Stomach (tissue), 4 donors: ENCODE measurements around the gene RHD.

ENCODE experiments used
- EP300 ChIP-seq: sonication (generic); formaldehyde crosslinking; IDR thresholded peaks from one replicate; pipeline ENCODE4 v1.6.1; 2017; ENCODE audit warnings: antibody characterized with exemption
- POLR2A ChIP-seq, 4 donors: fragments of 450-650 bp; IDR thresholded peaks; one replicate each; pipeline ENCODE4 v1.6.1; 2016; ENCODE audit warnings: antibody characterized with exemption in 4 of 4, control low read depth in 2 of 4, mild to moderate bottlenecking in 1 of 4, moderate library complexity in 1 of 4
- POLR2AphosphoS5 ChIP-seq, 3 donors: sonication (generic); formaldehyde crosslinking; IDR thresholded peaks; one replicate each; pipeline ENCODE4 v1.6.1; 2016; ENCODE audit warnings: antibody characterized with exemption in 3 of 3
- TF ChIP-seq, protein P1 (sequence below), 7 experiments: fragments of 450-650 bp in 4 of 7; fragments of 200-600 bp in 3 of 7; sonication (generic) in 3 of 7; IDR thresholded peaks; one replicate each; pipeline ENCODE4 v1.5.1; 2016 to 2019; ENCODE audit warnings: antibody characterized with exemption in 7 of 7, control low read depth in 2 of 7, mild to moderate bottlenecking in 1 of 7

DNA sequence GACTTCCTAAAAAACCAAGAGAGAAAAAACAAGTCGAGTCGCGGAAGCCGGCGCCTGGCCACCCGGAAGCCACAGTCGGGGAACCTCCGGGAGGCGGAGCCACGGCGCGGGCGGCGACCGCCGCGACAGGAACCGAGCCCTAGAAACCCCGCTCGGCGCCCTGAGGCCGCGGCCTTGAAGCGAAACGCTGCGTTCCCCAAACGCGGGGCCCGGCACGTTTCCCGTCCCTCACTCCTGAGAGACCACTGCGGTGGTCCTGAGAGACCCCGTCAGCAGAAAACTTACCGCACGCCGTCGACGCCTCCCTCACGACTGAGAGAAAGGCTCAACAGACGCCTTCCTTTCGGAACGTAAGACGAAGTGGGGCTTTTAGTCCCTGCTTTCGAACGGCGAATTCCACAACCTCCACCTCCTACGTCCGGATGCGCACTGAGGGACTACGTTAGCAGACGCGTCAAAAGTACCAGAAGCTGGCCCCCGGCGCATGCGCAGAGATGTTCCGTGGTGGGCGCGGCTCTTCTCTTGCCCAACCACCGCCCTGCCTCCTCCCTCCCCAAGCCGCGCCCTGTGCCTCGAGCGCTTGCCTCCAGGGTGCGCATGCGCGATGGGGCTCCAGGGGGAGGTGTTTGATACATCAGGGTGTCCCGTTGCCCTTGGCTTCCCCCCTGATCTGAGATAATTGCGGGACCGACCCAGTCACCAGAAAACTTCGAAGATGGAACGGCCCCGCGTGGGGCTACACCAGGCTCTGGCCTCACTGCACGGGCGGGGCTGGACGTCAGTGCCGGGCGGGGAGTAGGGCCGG is 25.1 kb upstream of the RHD start, which contains the start of gene RSRP1:
- TF ChIP-seq, protein P1, sequence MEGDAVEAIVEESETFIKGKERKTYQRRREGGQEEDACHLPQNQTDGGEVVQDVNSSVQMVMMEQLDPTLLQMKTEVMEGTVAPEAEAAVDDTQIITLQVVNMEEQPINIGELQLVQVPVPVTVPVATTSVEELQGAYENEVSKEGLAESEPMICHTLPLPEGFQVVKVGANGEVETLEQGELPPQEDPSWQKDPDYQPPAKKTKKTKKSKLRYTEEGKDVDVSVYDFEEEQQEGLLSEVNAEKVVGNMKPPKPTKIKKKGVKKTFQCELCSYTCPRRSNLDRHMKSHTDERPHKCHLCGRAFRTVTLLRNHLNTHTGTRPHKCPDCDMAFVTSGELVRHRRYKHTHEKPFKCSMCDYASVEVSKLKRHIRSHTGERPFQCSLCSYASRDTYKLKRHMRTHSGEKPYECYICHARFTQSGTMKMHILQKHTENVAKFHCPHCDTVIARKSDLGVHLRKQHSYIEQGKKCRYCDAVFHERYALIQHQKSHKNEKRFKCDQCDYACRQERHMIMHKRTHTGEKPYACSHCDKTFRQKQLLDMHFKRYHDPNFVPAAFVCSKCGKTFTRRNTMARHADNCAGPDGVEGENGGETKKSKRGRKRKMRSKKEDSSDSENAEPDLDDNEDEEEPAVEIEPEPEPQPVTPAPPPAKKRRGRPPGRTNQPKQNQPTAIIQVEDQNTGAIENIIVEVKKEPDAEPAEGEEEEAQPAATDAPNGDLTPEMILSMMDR (IDR thresholded peaks at IDR 0.05), result peak in 2 of 7 experiments; percentile 15 to 26
- TF ChIP-seq POLR2AphosphoS5 (IDR thresholded peaks at IDR 0.05) (peak; percentile 99 to 100 (median 99)), POLR2A (IDR thresholded peaks at IDR 0.05) (peak in 2 of 4 donors; percentile 99), EP300 (no peak)
